Astrocyte (in vitro differentiated cells and primary cell): ENCODE results near the gene TARBP2. TPM values are rescaled to one million over a fixed set of nuclear protein-coding genes. Genes with fewer than 3 reads are reported as not detected.
A peak's percentile ranks its signal among the peaks of the same experiment; 100 is the strongest.

Experiments
- DNase-seq: peaks from one replicate; pipeline ENCODE4 v3.0.0-alpha.2; 2010; ENCODE audit warnings: low read depth
- FAIRE-seq: peaks from 2 replicates; lab custom pipeline; 2011; peaks lifted over from hg19 to GRCh38; lab: Jason Lieb, UNC
- H2AFZ ChIP-seq: 2 replicates; pipeline ENCODE4 v1.6.0; 2012; ENCODE audit warnings: low read depth, low read length, inconsistent platforms
- H3K27ac ChIP-seq: 2 replicates; pipeline ENCODE4 v1.5.1; 2011; ENCODE audit warnings: low read depth, low read length, inconsistent platforms
- H3K27me3 ChIP-seq: 2 replicates; pipeline ENCODE4 v1.6.0; 2011; ENCODE audit warnings: low read length, inconsistent platforms; ENCODE audit not compliant: insufficient read depth
- H3K36me3 ChIP-seq: 2 replicates; pipeline ENCODE4 v1.5.1; 2011; ENCODE audit warnings: low read length, inconsistent platforms; ENCODE audit not compliant: insufficient read depth
- H3K4me1 ChIP-seq: 2 replicates; pipeline ENCODE4 v1.5.1; 2011; ENCODE audit warnings: low read length, inconsistent platforms; ENCODE audit not compliant: insufficient read depth
- H3K4me2 ChIP-seq: 2 replicates; pipeline ENCODE4 v1.6.0; 2012; ENCODE audit warnings: low read length, inconsistent platforms
- H3K4me3 ChIP-seq: 2 replicates; pipeline ENCODE4 v1.5.1; 2011; ENCODE audit warnings: low read depth, mild to moderate bottlenecking, low read length, inconsistent platforms; ENCODE audit not compliant: insufficient read depth
- H3K79me2 ChIP-seq: 2 replicates; pipeline ENCODE4 v1.6.0; 2012; ENCODE audit warnings: mild to moderate bottlenecking, low read length, inconsistent platforms; ENCODE audit not compliant: insufficient read depth
- H3K9ac ChIP-seq: 2 replicates; pipeline ENCODE4 v1.6.0; 2012; ENCODE audit warnings: mild to moderate bottlenecking, low read length, inconsistent platforms
- H3K9me3 ChIP-seq: 2 replicates; pipeline ENCODE4 v1.5.1; 2012; ENCODE audit warnings: low read depth, mild to moderate bottlenecking, low read length, inconsistent platforms; ENCODE audit not compliant: insufficient read depth
- H4K20me1 ChIP-seq: 2 replicates; pipeline ENCODE4 v1.6.0; 2012; ENCODE audit warnings: low read length, inconsistent platforms; ENCODE audit not compliant: insufficient read depth
- H3K27ac Mint-ChIP-seq: one replicate; pipeline ENCODE4 v1.8.0; 2021; ENCODE audit warnings: mild to moderate bottlenecking, mixed read lengths; ENCODE audit not compliant: unreplicated experiment
- H3K27me3 Mint-ChIP-seq: one replicate; pipeline ENCODE4 v1.8.0; 2021; ENCODE audit warnings: low read depth, mixed read lengths; ENCODE audit not compliant: unreplicated experiment
- H3K36me3 Mint-ChIP-seq: one replicate; pipeline ENCODE4 v1.8.0; 2021; ENCODE audit warnings: low read depth, mixed read lengths; ENCODE audit not compliant: unreplicated experiment
- H3K4me1 Mint-ChIP-seq: one replicate; pipeline ENCODE4 v1.8.0; 2021; ENCODE audit warnings: low read depth, mixed read lengths; ENCODE audit not compliant: unreplicated experiment
- H3K4me3 Mint-ChIP-seq: one replicate; pipeline ENCODE4 v1.8.0; 2021; ENCODE audit warnings: mild to moderate bottlenecking, moderate library complexity, mixed read lengths; ENCODE audit not compliant: unreplicated experiment
- H3K9me3 Mint-ChIP-seq: one replicate; pipeline ENCODE4 v1.8.0; 2021; ENCODE audit warnings: mild to moderate bottlenecking, mixed read lengths; ENCODE audit not compliant: unreplicated experiment
- CTCF ChIP-seq: IDR thresholded peaks from 2 replicates; pipeline ENCODE4 v1.5.1; 2011; ENCODE audit warnings: low read depth, mild to moderate bottlenecking, inconsistent platforms, low read length, moderate library complexity; ENCODE audit not compliant: insufficient read depth
- EZH2 ChIP-seq: IDR thresholded peaks from 2 replicates; pipeline ENCODE4 v1.6.1; 2012; ENCODE audit warnings: mild to moderate bottlenecking, low read length, inconsistent platforms; ENCODE audit not compliant: insufficient read depth
- total RNA-seq: library from RNA; stranded (reverse); gene quantifications from 2 replicates; pipeline ENCODE4 v1.2.1, GENCODE V29; 2021

Gene TARBP2
- total RNA-seq, 1 donor from 2014 or later: 51.1 TPM

- no peaks in the 10 kb centered on the region for H3K27me3 ChIP-seq
- peaks cover 95% of the 10 kb centered on the region for H4K20me1 ChIP-seq
- H3K4me3 ChIP-seq: no peak overlapping the region
- H3K9me3 ChIP-seq: no peaks in the 10 kb centered on the region
- peak overlapping the region; percentile 8 for H3K4me3 Mint-ChIP-seq
- DNase-seq (no peak), FAIRE-seq (no peak)
- no peaks in the 10 kb centered on the region for H3K27me3 Mint-ChIP-seq
- no peak overlapping the region for H2AFZ ChIP-seq
- H3K9ac ChIP-seq: no peak overlapping the region
- H3K4me2 ChIP-seq: no peak overlapping the region
- H3K36me3 ChIP-seq: peaks cover 89% of the 10 kb centered on the region
- H3K79me2 ChIP-seq: peaks cover 94% of the 10 kb centered on the region
- TF ChIP-seq CTCF: no peak
- H3K27ac Mint-ChIP-seq: no peak overlapping the region
- H3K9me3 Mint-ChIP-seq: no peaks in the 10 kb centered on the region
- no peak overlapping the region for H3K27ac ChIP-seq
- H3K4me1 ChIP-seq: peaks cover 3% of the 10 kb centered on the region
- H3K4me1 Mint-ChIP-seq: peaks cover 41% of the 10 kb centered on the region
- peaks cover 35% of the 10 kb centered on the region for H3K36me3 Mint-ChIP-seq
These were observed 33.2 kb upstream of the TARBP2 start for GRCh38 chr12:53467880-53468279.

- H3K4me1 Mint-ChIP-seq: peaks cover 41% of the 10 kb centered on the region
- DNase-seq (no peak), FAIRE-seq (no peak)
- Histone ChIP-seq H4K20me1 (peaks cover 95% of the 10 kb centered on the region), H3K4me2 (no peak overlapping the region), H3K9me3 (no peaks in the 10 kb centered on the region), H3K4me3 (no peak overlapping the region), H3K27me3 (no peaks in the 10 kb centered on the region), H3K79me2 (peaks cover 94% of the 10 kb centered on the region), H3K4me1 (peaks cover 3% of the 10 kb centered on the region), H2AFZ (no peak overlapping the region), H3K9ac (no peak overlapping the region), H3K36me3 (peaks cover 88% of the 10 kb centered on the region), H3K27ac (no peak overlapping the region)
- no peaks in the 10 kb centered on the region for H3K9me3 Mint-ChIP-seq
- no peak overlapping the region for H3K27ac Mint-ChIP-seq
- no peaks in the 10 kb centered on the region for H3K27me3 Mint-ChIP-seq
- H3K36me3 Mint-ChIP-seq: peaks cover 35% of the 10 kb centered on the region
- peak overlapping the region; percentile 2 for H3K4me3 Mint-ChIP-seq
- no peak for TF ChIP-seq EZH2
- no peak for TF ChIP-seq CTCF
These were observed 32.8 kb upstream of the TARBP2 start for GRCh38 chr12:53468282-53468681.

- H4K20me1 ChIP-seq: peaks cover 95% of the 10 kb centered on the region
These were observed 29.0 kb upstream of the TARBP2 start for GRCh38 chr12:53472056-53472582.

More at GRCh38 chr12:53472056-53472582, 29.0 kb upstream of the TARBP2 start:
- H2AFZ ChIP-seq: no peak overlapping the region
- no peak overlapping the region for H3K4me3 ChIP-seq
- FAIRE-seq (no peak), DNase-seq (no peak)
- no peaks in the 10 kb centered on the region for H3K9me3 ChIP-seq
- peaks cover 37% of the 10 kb centered on the region for H3K4me1 Mint-ChIP-seq
- H3K79me2 ChIP-seq: peaks cover 94% of the 10 kb centered on the region
- peaks cover 3% of the 10 kb centered on the region for H3K4me1 ChIP-seq
- H3K4me2 ChIP-seq: no peak overlapping the region
- TF ChIP-seq CTCF (no peak), EZH2 (no peak)
- H3K27me3 Mint-ChIP-seq: no peaks in the 10 kb centered on the region
- no peak overlapping the region for H3K9ac ChIP-seq
- H3K36me3 Mint-ChIP-seq: peaks cover 34% of the 10 kb centered on the region
- H3K4me3 Mint-ChIP-seq: no peak overlapping the region
- no peaks in the 10 kb centered on the region for H3K27me3 ChIP-seq
- no peak overlapping the region for H3K27ac ChIP-seq
- peaks cover 90% of the 10 kb centered on the region for H3K36me3 ChIP-seq
- H3K27ac Mint-ChIP-seq: no peak overlapping the region
- no peaks in the 10 kb centered on the region for H3K9me3 Mint-ChIP-seq
